GM23338 (cell line): ENCODE data around the gene RNGTT. TPM values are rescaled to one million over a fixed set of nuclear protein-coding genes. Genes with fewer than 3 reads are reported as not detected.

Experiments
- ATAC-seq: fragments of 200-7000 bp; cut with Tn5 transposase; 3 replicates; pipeline ENCODE4 v1.9.1; 2020
- DNase-seq: peaks from one replicate; pipeline ENCODE4 v3.0.0-alpha.2; 2015; ENCODE audit warnings: low spot score
- H2AFZ ChIP-seq: fragments of 200-600 bp; sonication (generic); 2 replicates; pipeline ENCODE4 v1.8.0; 2016; ENCODE audit warnings: antibody characterized with exemption, mild to moderate bottlenecking, moderate library complexity
- H3F3A ChIP-seq: fragments of 200-600 bp; sonication (generic); replicated peaks from 2 replicates; pipeline ENCODE4 v1.8.0; 2017; ENCODE audit warnings: antibody characterized with exemption, mixed run types, low read depth
- H3K27ac ChIP-seq: fragments of 200-600 bp; sonication (generic); 2 replicates; pipeline ENCODE4 v1.6.1; 2016; ENCODE audit warnings: low read depth
- H3K27me3 ChIP-seq: fragments of 200-600 bp; sonication (generic); 2 replicates; pipeline ENCODE4 v1.8.0; 2016; ENCODE audit warnings: mild to moderate bottlenecking, mixed run types, moderate library complexity; ENCODE audit not compliant: insufficient read depth
- H3K36me3 ChIP-seq: fragments of 200-600 bp; sonication (generic); 2 replicates; pipeline ENCODE4 v1.8.0; 2016; ENCODE audit warnings: mild to moderate bottlenecking; ENCODE audit not compliant: insufficient read depth
- H3K4me1 ChIP-seq: fragments of 200-600 bp; sonication (generic); 2 replicates; pipeline ENCODE4 v1.8.0; 2016; ENCODE audit warnings: mild to moderate bottlenecking, moderate library complexity; ENCODE audit not compliant: insufficient read depth
- H3K4me2 ChIP-seq: fragments of 200-600 bp; sonication (generic); 2 replicates; pipeline ENCODE4 v1.7.1; 2017; ENCODE audit warnings: mixed run types
- H3K4me3 ChIP-seq: fragments of 200-600 bp; sonication (generic); 2 replicates; pipeline ENCODE4 v1.6.1; 2016; ENCODE audit warnings: mixed run types
- H3K79me2 ChIP-seq: fragments of 200-600 bp; sonication (generic); replicated peaks from 2 replicates; pipeline ENCODE4 v1.8.0; 2017; ENCODE audit warnings: mild to moderate bottlenecking; ENCODE audit not compliant: insufficient read depth
- H3K9me2 ChIP-seq: fragments of 200-600 bp; sonication (generic); 2 replicates; pipeline ENCODE4 v1.8.0; 2017; ENCODE audit not compliant: insufficient read depth
- H4K20me1 ChIP-seq: fragments of 200-600 bp; sonication (generic); replicated peaks from 2 replicates; pipeline ENCODE4 v1.8.0; 2017; ENCODE audit warnings: mild to moderate bottlenecking; ENCODE audit not compliant: insufficient read depth
- H3K27ac Mint-ChIP-seq: 2 replicates; pipeline ENCODE4 v1.8.0; 2020; ENCODE audit warnings: inconsistent platforms, mild to moderate bottlenecking, moderate library complexity, mixed read lengths
- H3K27me3 Mint-ChIP-seq: 3 replicates; pipeline ENCODE4 v1.8.0; 2022; ENCODE audit warnings: low read depth, mild to moderate bottlenecking, moderate library complexity, mixed read lengths, inconsistent platforms; ENCODE audit not compliant: insufficient read depth, poor library complexity
- H3K36me3 Mint-ChIP-seq: 3 replicates; pipeline ENCODE4 v1.8.0; 2021; ENCODE audit warnings: low read depth, mild to moderate bottlenecking, inconsistent platforms, moderate library complexity, mixed read lengths
- H3K4me1 Mint-ChIP-seq: 3 replicates; pipeline ENCODE4 v1.8.0; 2020; ENCODE audit warnings: mild to moderate bottlenecking, inconsistent platforms, mixed read lengths
- H3K4me3 Mint-ChIP-seq: 3 replicates; pipeline ENCODE4 v1.8.0; 2021; ENCODE audit warnings: moderate library complexity, mild to moderate bottlenecking, inconsistent platforms, mixed read lengths
- H3K9me3 Mint-ChIP-seq: 3 replicates; pipeline ENCODE4 v1.8.0; 2020; ENCODE audit warnings: moderate library complexity, mild to moderate bottlenecking, inconsistent platforms, mixed read lengths
- CTCF ChIP-seq, 2 experiments: fragments of 200-600 bp in 1 of 2; sonication (generic) in 1 of 2; conservative IDR thresholded peaks; 2 replicates each; pipeline versions ENCODE4 v1.5.1 to v1.6.1; 2016 to 2017; ENCODE audit warnings: antibody characterized with exemption in 2 of 2, low read depth in 2 of 2, mild to moderate bottlenecking in 2 of 2, moderate library complexity in 1 of 2
- EZH2 ChIP-seq: fragments of 200-600 bp; sonication (generic); IDR thresholded peaks from one replicate; pipeline ENCODE4 v1.8.0; 2017; ENCODE audit warnings: antibody characterized with exemption, mild to moderate bottlenecking, low read depth; ENCODE audit not compliant: unreplicated experiment
- JUNB ChIP-seq: IDR thresholded peaks from one replicate; pipeline ENCODE4 v1.6.1; 2016; ENCODE audit warnings: antibody characterized with exemption; ENCODE audit not compliant: unreplicated experiment
- NANOG ChIP-seq: IDR thresholded peaks from 2 replicates; pipeline ENCODE4 v1.6.1; 2016; ENCODE audit warnings: antibody characterized with exemption, borderline replicate concordance
- REST ChIP-seq: IDR thresholded peaks from one replicate; pipeline ENCODE4 v1.6.1; 2018; ENCODE audit warnings: antibody characterized with exemption; ENCODE audit not compliant: unreplicated experiment
- polyA plus RNA-seq: library from polyadenylated mRNA; unstranded; fragments of >200 nt; fragmentation: Nextera tagmentation; extraction: Ambion mirVana; gene quantifications from 2 replicates; pipeline ENCODE4 v1.2.1, GENCODE V29; 2016
- total RNA-seq: library from RNA; depleted of rRNA; stranded (reverse); fragments of >200 nt; shearing (Covaris generic); gene quantifications from 2 replicates; pipeline ENCODE4 v1.2.3, GENCODE V29; 2014

Gene RNGTT
- total and polyA plus RNA-seq, 2 experiments from 2014 or later, result 11.2 to 29.2 TPM

GRCh38 chr6:88869263-88870020, 94.0 kb downstream of the RNGTT start:
- no peak overlapping the region for H3K4me2 ChIP-seq
- H3K4me1 ChIP-seq, result no peaks in the 10 kb centered on the region
- no peaks in the 10 kb centered on the region for H3K9me2 ChIP-seq
- Mint-ChIP-seq H3K27ac (no peak overlapping the region), H3K27me3 (no peaks in the 10 kb centered on the region), H3K4me3 (no peak overlapping the region), H3K9me3 (no peaks in the 10 kb centered on the region), H3K36me3 (no peaks in the 10 kb centered on the region), H3K4me1 (peaks cover 3% of the 10 kb centered on the region; the same call in 1 of the 3 replicates)
- H3K4me3 ChIP-seq, result no peak overlapping the region
- H3F3A ChIP-seq, result no peaks in the 10 kb centered on the region
- no peaks in the 10 kb centered on the region for H3K79me2 ChIP-seq
- H3K27ac ChIP-seq, result no peak overlapping the region
- no peak for TF ChIP-seq EZH2
- TF ChIP-seq REST, result no peak
- TF ChIP-seq NANOG, result no peak
- no peaks in the 10 kb centered on the region for H3K27me3 ChIP-seq
- ATAC-seq (no peak), DNase-seq (no peak)
- H4K20me1 ChIP-seq, result no peaks in the 10 kb centered on the region
- H3K36me3 ChIP-seq, result no peaks in the 10 kb centered on the region
- no peak overlapping the region for H2AFZ ChIP-seq

- ATAC-seq, result no peak; the same call in 2 of the 3 replicates
- Histone ChIP-seq H4K20me1 (0 out of 2 replicates have a peak, but pooled peaks cover 2% of the 10 kb centered on the region), H2AFZ (no peak overlapping the region), H3K36me3 (no peaks in the 10 kb centered on the region), H3F3A (no peaks in the 10 kb centered on the region), H3K27ac (no peak overlapping the region), H3K9me2 (no peaks in the 10 kb centered on the region), H3K4me1 (no peaks in the 10 kb centered on the region), H3K4me3 (no peak overlapping the region), H3K4me2 (no peak overlapping the region), H3K27me3 (no peaks in the 10 kb centered on the region), H3K79me2 (no peaks in the 10 kb centered on the region)
- DNase-seq, result no peak
- Mint-ChIP-seq H3K36me3 (no peaks in the 10 kb centered on the region), H3K27ac (peak overlapping the region; percentile 60; the same call in 1 of the 2 replicates), H3K4me3 (no peak overlapping the region), H3K4me1 (peaks cover 3% of the 10 kb centered on the region; the same call in 1 of the 3 replicates), H3K9me3 (no peaks in the 10 kb centered on the region), H3K27me3 (peaks cover 2% of the 10 kb centered on the region)
- TF ChIP-seq REST (no peak), JUNB (no peak), CTCF (conservative IDR thresholded peaks at IDR 0.05; ENCODE audit: low read depth in 2 of 2) (no peak)
Measured at GRCh38 chr6:88867841-88868731, 95.3 kb downstream of the RNGTT start.
